ENCODE measurements around the gene LTBP3. TPM values are rescaled to one million over a fixed set of nuclear protein-coding genes. Genes with fewer than 3 reads are reported as not detected.

Gene LTBP3
- total and polyA plus RNA-seq, 9 of the 15 experiments (the other 6 are each of a cell fraction or from before 2014, with no cell fraction given) = 0.06 to 20.5 (median 4.8) TPM

DNA sequence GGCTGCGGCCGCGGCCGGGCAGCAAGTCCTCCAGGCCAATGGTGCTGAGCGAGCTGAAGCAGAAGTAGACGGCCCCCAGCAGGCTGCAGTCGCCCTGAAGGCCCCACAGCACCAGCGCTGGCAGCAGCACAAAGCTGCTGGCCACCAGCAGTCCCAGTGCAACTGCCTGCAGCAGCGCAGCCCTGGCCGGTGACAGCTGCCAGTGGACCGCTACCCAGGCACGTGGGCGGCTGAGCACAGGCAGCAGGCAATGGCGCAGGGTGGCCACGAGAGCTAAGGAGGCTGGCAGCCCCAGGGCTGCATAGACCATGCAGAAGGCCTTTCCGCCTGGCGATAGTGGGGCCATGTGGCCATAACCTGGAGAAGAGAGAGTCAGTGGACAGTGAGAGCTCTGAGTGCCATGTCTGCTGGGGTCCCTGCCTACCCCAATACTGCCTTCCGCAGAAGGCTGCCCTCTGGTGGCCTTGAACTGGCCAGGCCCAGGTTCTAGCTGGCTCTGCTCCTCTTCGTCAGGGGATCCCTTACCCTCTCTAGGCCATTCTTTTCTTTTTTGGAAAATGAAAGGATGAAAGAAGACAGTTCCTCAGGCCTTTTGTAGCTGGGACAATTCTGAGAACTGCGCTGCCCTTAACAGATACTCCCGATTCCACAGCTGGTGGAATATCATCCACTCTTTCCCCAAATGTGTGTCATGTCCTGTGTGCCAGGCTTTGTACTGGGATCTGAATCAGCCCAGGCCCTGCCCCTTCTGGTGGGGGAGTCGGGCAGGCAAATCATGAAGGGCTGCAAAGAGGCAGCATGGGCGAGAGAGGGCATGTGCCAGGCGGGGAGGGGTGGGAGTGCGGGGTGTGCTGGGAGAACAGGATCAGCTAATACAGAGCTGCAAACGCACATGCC, 35.6 kb upstream of the LTBP3 start:
- FAIRE-seq (peak; percentile 91), DNase-seq (ENCODE audit: extremely low read depth in 1 of 4, low spot score in 3 of 4) (peak; percentile 46 to 67 (median 56)), ATAC-seq (peak; percentile 80)
- in situ Hi-C loops (cut with MboI) (no loop called here), intact Hi-C loops (cut with micrococcal nuclease) (no loop called here)
- no peak overlapping the region for H3K9ac ChIP-seq (ENCODE audit: insufficient read depth in 1 of 2, low read depth in 2 of 2, low read length in 2 of 2)
- WGBS (ENCODE audit: insufficient coverage, low coverage, missing lambda C conversion rate) = 77% methylated on average over 19 of the region's 26 CpGs
- H3K4me2 ChIP-seq (ENCODE audit: insufficient read depth, low read length) = no peak overlapping the region
- peaks cover 8 to 59% of the 10 kb centered on the region in 2 experiments; a peak in 4 of 5 replicates for H3K4me1 ChIP-seq (replicated peaks in 1 of 2; ENCODE audit: control insufficient read depth in 2 of 2, insufficient read depth in 2 of 2, low read length in 2 of 2)
- H4K20me1 ChIP-seq (replicated peaks; ENCODE audit: control insufficient read depth, insufficient read depth, low read length) = no peaks in the 10 kb centered on the region
- CTCF ChIA-PET (ENCODE audit: low intra/inter-chr PET ratio) = interaction anchor here (0.5 kb wide), 1 partner anchor 226 kb away, joined by 3 read pairs; no protein-coding TSS in a partner anchor
- no peaks in the 10 kb centered on the region for H3K9me3 ChIP-seq (replicated peaks; ENCODE audit: control insufficient read depth, insufficient read depth, low read depth, low read length)
- H3K79me2 ChIP-seq (ENCODE audit: control insufficient read depth, insufficient read depth, low read length) = no peaks in the 10 kb centered on the region
- H2AFZ ChIP-seq (ENCODE audit: low read depth, low read length) = no peak overlapping the region
- H3K27ac ChIP-seq (ENCODE audit: extremely low read depth, low read depth, low read length) = no peak overlapping the region
- no peaks in the 10 kb centered on the region for H3K27me3 ChIP-seq (ENCODE audit: control insufficient read depth in 2 of 2, insufficient read depth in 2 of 2, low read length in 2 of 2)
- H3K36me3 ChIP-seq (ENCODE audit: control insufficient read depth, insufficient read depth, low read length) = peaks cover 47% of the 10 kb centered on the region; the same call in 2 of the 3 replicates
- no peaks in the 10 kb centered on the region for H3K9me1 ChIP-seq (ENCODE audit: control insufficient read depth, insufficient read depth, low read length)
- BruUV-seq (replicated peaks) = no TSS peak
- POLR2A ChIA-PET = interaction anchor here (0.6 to 3.4 kb wide), 17 partner anchors 9 to 211 kb away, joined by 3 to 17 read pairs (median 5); partner anchors contain the start of genes EHBP1L1, MALAT1, PCNX3 and SLC25A45
- H3K4me3 ChIP-seq = no peak overlapping the region
- TF ChIP-seq NCOA2 (IDR thresholded peaks at IDR 0.05; ENCODE audit: partially characterized antibody in 2 of 2) (no peak), YY1 (IDR thresholded peaks at IDR 0.05; ENCODE audit: borderline replicate concordance in 1 of 3, control insufficient read depth in 1 of 3, extremely low read depth in 1 of 3, insufficient read depth in 3 of 3, insufficient read length in 1 of 3, insufficient replicate concordance in 2 of 3, low read depth in 1 of 3, low read length in 2 of 3) (no peak), ZNF583 (CRISPR knock-in tag; IDR thresholded peaks at IDR 0.05) (no peak), SP2 (IDR thresholded peaks at IDR 0.05; ENCODE audit: extremely low read depth, low read depth, low read length, poor library complexity, severe bottlenecking) (no peak)
- TF ChIP-seq, protein P1, sequence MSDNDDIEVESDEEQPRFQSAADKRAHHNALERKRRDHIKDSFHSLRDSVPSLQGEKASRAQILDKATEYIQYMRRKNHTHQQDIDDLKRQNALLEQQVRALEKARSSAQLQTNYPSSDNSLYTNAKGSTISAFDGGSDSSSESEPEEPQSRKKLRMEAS (CRISPR knock-in tag; IDR thresholded peaks at IDR 0.05) = 0 out of 2 replicates have a peak, but pooled peaks have one; percentile 20
- TF ChIP-seq, protein P2, sequence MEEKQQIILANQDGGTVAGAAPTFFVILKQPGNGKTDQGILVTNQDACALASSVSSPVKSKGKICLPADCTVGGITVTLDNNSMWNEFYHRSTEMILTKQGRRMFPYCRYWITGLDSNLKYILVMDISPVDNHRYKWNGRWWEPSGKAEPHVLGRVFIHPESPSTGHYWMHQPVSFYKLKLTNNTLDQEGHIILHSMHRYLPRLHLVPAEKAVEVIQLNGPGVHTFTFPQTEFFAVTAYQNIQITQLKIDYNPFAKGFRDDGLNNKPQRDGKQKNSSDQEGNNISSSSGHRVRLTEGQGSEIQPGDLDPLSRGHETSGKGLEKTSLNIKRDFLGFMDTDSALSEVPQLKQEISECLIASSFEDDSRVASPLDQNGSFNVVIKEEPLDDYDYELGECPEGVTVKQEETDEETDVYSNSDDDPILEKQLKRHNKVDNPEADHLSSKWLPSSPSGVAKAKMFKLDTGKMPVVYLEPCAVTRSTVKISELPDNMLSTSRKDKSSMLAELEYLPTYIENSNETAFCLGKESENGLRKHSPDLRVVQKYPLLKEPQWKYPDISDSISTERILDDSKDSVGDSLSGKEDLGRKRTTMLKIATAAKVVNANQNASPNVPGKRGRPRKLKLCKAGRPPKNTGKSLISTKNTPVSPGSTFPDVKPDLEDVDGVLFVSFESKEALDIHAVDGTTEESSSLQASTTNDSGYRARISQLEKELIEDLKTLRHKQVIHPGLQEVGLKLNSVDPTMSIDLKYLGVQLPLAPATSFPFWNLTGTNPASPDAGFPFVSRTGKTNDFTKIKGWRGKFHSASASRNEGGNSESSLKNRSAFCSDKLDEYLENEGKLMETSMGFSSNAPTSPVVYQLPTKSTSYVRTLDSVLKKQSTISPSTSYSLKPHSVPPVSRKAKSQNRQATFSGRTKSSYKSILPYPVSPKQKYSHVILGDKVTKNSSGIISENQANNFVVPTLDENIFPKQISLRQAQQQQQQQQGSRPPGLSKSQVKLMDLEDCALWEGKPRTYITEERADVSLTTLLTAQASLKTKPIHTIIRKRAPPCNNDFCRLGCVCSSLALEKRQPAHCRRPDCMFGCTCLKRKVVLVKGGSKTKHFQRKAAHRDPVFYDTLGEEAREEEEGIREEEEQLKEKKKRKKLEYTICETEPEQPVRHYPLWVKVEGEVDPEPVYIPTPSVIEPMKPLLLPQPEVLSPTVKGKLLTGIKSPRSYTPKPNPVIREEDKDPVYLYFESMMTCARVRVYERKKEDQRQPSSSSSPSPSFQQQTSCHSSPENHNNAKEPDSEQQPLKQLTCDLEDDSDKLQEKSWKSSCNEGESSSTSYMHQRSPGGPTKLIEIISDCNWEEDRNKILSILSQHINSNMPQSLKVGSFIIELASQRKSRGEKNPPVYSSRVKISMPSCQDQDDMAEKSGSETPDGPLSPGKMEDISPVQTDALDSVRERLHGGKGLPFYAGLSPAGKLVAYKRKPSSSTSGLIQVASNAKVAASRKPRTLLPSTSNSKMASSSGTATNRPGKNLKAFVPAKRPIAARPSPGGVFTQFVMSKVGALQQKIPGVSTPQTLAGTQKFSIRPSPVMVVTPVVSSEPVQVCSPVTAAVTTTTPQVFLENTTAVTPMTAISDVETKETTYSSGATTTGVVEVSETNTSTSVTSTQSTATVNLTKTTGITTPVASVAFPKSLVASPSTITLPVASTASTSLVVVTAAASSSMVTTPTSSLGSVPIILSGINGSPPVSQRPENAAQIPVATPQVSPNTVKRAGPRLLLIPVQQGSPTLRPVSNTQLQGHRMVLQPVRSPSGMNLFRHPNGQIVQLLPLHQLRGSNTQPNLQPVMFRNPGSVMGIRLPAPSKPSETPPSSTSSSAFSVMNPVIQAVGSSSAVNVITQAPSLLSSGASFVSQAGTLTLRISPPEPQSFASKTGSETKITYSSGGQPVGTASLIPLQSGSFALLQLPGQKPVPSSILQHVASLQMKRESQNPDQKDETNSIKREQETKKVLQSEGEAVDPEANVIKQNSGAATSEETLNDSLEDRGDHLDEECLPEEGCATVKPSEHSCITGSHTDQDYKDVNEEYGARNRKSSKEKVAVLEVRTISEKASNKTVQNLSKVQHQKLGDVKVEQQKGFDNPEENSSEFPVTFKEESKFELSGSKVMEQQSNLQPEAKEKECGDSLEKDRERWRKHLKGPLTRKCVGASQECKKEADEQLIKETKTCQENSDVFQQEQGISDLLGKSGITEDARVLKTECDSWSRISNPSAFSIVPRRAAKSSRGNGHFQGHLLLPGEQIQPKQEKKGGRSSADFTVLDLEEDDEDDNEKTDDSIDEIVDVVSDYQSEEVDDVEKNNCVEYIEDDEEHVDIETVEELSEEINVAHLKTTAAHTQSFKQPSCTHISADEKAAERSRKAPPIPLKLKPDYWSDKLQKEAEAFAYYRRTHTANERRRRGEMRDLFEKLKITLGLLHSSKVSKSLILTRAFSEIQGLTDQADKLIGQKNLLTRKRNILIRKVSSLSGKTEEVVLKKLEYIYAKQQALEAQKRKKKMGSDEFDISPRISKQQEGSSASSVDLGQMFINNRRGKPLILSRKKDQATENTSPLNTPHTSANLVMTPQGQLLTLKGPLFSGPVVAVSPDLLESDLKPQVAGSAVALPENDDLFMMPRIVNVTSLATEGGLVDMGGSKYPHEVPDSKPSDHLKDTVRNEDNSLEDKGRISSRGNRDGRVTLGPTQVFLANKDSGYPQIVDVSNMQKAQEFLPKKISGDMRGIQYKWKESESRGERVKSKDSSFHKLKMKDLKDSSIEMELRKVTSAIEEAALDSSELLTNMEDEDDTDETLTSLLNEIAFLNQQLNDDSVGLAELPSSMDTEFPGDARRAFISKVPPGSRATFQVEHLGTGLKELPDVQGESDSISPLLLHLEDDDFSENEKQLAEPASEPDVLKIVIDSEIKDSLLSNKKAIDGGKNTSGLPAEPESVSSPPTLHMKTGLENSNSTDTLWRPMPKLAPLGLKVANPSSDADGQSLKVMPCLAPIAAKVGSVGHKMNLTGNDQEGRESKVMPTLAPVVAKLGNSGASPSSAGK (IDR thresholded peaks at IDR 0.05) = no peak
